ENCODE results near the gene EFCAB6.

DNA sequence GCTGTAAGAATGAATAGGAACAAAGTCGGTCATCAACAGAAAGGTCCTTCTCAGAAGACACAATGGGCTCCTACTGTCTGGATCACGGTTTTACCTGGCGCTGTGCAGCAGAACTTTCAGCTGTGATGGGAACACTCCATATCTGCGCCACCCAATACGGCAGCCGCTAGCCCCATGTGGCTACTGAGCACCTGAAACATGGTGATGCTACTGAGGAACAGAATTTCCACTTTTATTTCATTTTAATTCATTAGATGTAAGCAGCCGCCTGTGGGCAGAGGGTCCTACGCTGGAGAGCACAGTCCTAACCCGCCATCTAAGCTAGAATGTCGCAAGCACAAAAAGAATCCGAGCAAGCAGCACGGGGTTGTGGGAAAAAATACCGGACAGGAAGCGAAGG is 47.5 kb upstream of the EFCAB6 start:
- no peak for TF ChIP-seq CTCF (IDR thresholded peaks at IDR 0.05; ENCODE audit: extremely low read depth in 1 of 2, insufficient read depth in 1 of 2, low read depth in 1 of 2, low read length in 2 of 2)
- TF ChIP-seq, protein P1, sequence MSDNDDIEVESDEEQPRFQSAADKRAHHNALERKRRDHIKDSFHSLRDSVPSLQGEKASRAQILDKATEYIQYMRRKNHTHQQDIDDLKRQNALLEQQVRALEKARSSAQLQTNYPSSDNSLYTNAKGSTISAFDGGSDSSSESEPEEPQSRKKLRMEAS (IDR thresholded peaks at IDR 0.05; ENCODE audit: insufficient read depth, insufficient read length) = no peak
- no peak for TF ChIP-seq MYC (IDR thresholded peaks at IDR 0.05; ENCODE audit: low read depth, low read length)
- no peak for TF ChIP-seq POLR2A (IDR thresholded peaks at IDR 0.05; ENCODE audit: low read depth, low read length)
- TF ChIP-seq POLR2AphosphoS5 (IDR thresholded peaks at IDR 0.05; ENCODE audit: insufficient read depth, low read depth, low read length) = no peak
- TF ChIP-seq EZH2 (IDR thresholded peaks at IDR 0.05; ENCODE audit: borderline replicate concordance, low read depth, low read length, severe bottlenecking) = no peak

Data from endothelial cell of umbilical vein (primary cell).